K562 (cell line): ENCODE results near the gene PRM2. TPM values are rescaled to one million over a fixed set of nuclear protein-coding genes. Genes with fewer than 3 reads are reported as not detected.
A peak's percentile ranks its signal among the peaks of the same experiment; 100 is the strongest.

Source experiments
- BHLHE40 ChIP-seq: IDR thresholded peaks from 2 replicates; pipeline ENCODE4 v1.6.1; 2011; ENCODE audit warnings: low read length, improper control_type of control experiment
- CHD2 ChIP-seq: IDR thresholded peaks from 2 replicates; pipeline ENCODE4 v1.6.1; 2011; ENCODE audit warnings: low read depth, low read length
- EWSR1 ChIP-seq: fragments of 450-650 bp; IDR thresholded peaks from 2 replicates; pipeline ENCODE4 v1.6.1; 2018; ENCODE audit warnings: borderline replicate concordance, mild to moderate bottlenecking, low read depth, moderate library complexity; ENCODE audit not compliant: partially characterized antibody
- GABPB2 ChIP-seq: fragments of 250-450 bp; sonication (Bioruptor Pico); conservative IDR thresholded peaks from 2 replicates; pipeline ENCODE4 v1.5.1; 2021; ENCODE audit warnings: mild to moderate bottlenecking
- HDAC1 ChIP-seq, 2 experiments: fragments of 450-650 bp; IDR thresholded peaks; 2 replicates each; pipeline ENCODE4 v1.6.1; 2016 to 2017; ENCODE audit warnings: inconsistent platforms in 1 of 2, mild to moderate bottlenecking in 1 of 2, moderate library complexity in 1 of 2
- HDGF ChIP-seq: fragments of 450-650 bp; IDR thresholded peaks from 2 replicates; pipeline ENCODE4 v1.6.1; 2016
- MCM3 ChIP-seq: fragments of 450-650 bp; IDR thresholded peaks from 2 replicates; pipeline ENCODE4 v1.6.1; 2016
- MTA3 ChIP-seq: fragments of 450-650 bp; formaldehyde crosslinking; IDR thresholded peaks from 2 replicates; pipeline ENCODE4 v1.6.1; 2017; ENCODE audit warnings: mild to moderate bottlenecking, borderline replicate concordance
- NEUROD1 ChIP-seq: fragments of 150-350 bp; IDR thresholded peaks from 2 replicates; pipeline ENCODE4 v1.6.1; 2014; ENCODE audit warnings: borderline replicate concordance, low read length, low read depth; ENCODE audit not compliant: partially characterized antibody
- POLR2H ChIP-seq: IDR thresholded peaks from 2 replicates; pipeline ENCODE4 v1.6.1; 2016; ENCODE audit warnings: missing genetic modification characterization, low read depth, mild to moderate bottlenecking, control low read depth, missing compliant biosample characterization, moderate library complexity
- RNF2 ChIP-seq: sonication (generic); IDR thresholded peaks from 2 replicates; pipeline ENCODE4 v1.6.1; 2016
- SIX5 ChIP-seq, 2 experiments: IDR thresholded peaks; 2 replicates each; pipeline ENCODE4 v1.6.1; 2011; ENCODE audit warnings: low read length in 2 of 2, borderline replicate concordance in 1 of 2, low read depth in 1 of 2, mild to moderate bottlenecking in 1 of 2, moderate library complexity in 1 of 2; ENCODE audit not compliant: insufficient read depth in 1 of 2
- TAF15 ChIP-seq: fragments of 200-400 bp; formaldehyde crosslinking; IDR thresholded peaks from 2 replicates; pipeline ENCODE4 v1.6.1; 2017; ENCODE audit warnings: mild to moderate bottlenecking, low read depth, low read length, moderate library complexity
- TEAD1 ChIP-seq, 2 experiments: fragments of 450-650 bp in 1 of 2; sonication (generic) in 1 of 2; formaldehyde crosslinking; IDR thresholded peaks; 2 replicates each; pipeline versions ENCODE4 v1.4.0 to v1.8.0; 2020 to 2022; ENCODE audit warnings: mild to moderate bottlenecking in 2 of 2, missing genetic modification reagents in 1 of 2
- ZFP36 ChIP-seq: fragments of 150-350 bp; IDR thresholded peaks from 2 replicates; pipeline ENCODE4 v1.6.1; 2018; ENCODE audit warnings: low read length, low read depth; ENCODE audit not compliant: partially characterized antibody
- ZZZ3 ChIP-seq: fragments of 450-650 bp; IDR thresholded peaks from 2 replicates; pipeline ENCODE4 v1.6.1; 2016; ENCODE audit warnings: antibody characterized with exemption, mild to moderate bottlenecking, moderate library complexity
- polyA plus RNA-seq, 8 experiments: library from polyadenylated mRNA; depleted of rRNA in 4 of 8; stranded (reverse) in 5 of 8; unstranded in 3 of 8; fragments of >200 nt; fragmentation: Nextera tagmentation in 2 of 8; fragmentation: Illumina TruSeq in 1 of 8; extraction: Ambion mirVana in 2 of 8; extraction: Trizol in 1 of 8; gene quantifications; 2 replicates each; pipeline versions ENCODE4 v1.2.1 to v1.2.3, GENCODE V29; 2011 to 2014; ENCODE audit warnings: inconsistent platforms in 1 of 8, missing spikeins in 1 of 8
- total RNA-seq, 7 experiments: library from RNA; depleted of rRNA in 6 of 7; stranded (reverse); fragments of >200 nt in 6 of 7; fragmentation: Illumina TruSeq in 2 of 7; extraction: Trizol in 2 of 7; gene quantifications; 2 replicates each; pipeline versions ENCODE4 v1.2.1 to v1.2.3, GENCODE V29; 2011 to 2021; ENCODE audit warnings: low replicate concordance in 1 of 7
- TF ChIP-seq, protein P1 (sequence below): IDR thresholded peaks from 2 replicates; pipeline ENCODE4 v1.6.1; 2016; ENCODE audit warnings: missing genetic modification characterization, missing compliant biosample characterization
- TF ChIP-seq, protein P2 (sequence below): sonication (generic); formaldehyde crosslinking; IDR thresholded peaks from 2 replicates; pipeline ENCODE4 v1.8.0; 2022; ENCODE audit warnings: mild to moderate bottlenecking, missing genetic modification reagents
- TF ChIP-seq, protein P3 (sequence below): fragments of 450-650 bp; IDR thresholded peaks from 2 replicates; pipeline ENCODE4 v1.7.1; 2018; ENCODE audit warnings: mild to moderate bottlenecking, low read depth; ENCODE audit not compliant: partially characterized antibody
- TF ChIP-seq, protein P4 (sequence below), 2 experiments: fragments of 250-450 bp in 1 of 2; fragments of 450-650 bp in 1 of 2; sonication (Bioruptor Pico) in 1 of 2; IDR thresholded peaks; 2 replicates each; pipeline versions ENCODE4 v1.6.1 to v1.8.0; 2016 to 2021; ENCODE audit warnings: mild to moderate bottlenecking in 2 of 2, moderate library complexity in 2 of 2, missing compliant biosample characterization in 1 of 2, missing genetic modification characterization in 1 of 2

PRM2 gene
- total and polyA plus RNA-seq, 9 of the 15 experiments (the other 6 are each of a cell fraction or from before 2014, with no cell fraction given) = not detected

DNA sequence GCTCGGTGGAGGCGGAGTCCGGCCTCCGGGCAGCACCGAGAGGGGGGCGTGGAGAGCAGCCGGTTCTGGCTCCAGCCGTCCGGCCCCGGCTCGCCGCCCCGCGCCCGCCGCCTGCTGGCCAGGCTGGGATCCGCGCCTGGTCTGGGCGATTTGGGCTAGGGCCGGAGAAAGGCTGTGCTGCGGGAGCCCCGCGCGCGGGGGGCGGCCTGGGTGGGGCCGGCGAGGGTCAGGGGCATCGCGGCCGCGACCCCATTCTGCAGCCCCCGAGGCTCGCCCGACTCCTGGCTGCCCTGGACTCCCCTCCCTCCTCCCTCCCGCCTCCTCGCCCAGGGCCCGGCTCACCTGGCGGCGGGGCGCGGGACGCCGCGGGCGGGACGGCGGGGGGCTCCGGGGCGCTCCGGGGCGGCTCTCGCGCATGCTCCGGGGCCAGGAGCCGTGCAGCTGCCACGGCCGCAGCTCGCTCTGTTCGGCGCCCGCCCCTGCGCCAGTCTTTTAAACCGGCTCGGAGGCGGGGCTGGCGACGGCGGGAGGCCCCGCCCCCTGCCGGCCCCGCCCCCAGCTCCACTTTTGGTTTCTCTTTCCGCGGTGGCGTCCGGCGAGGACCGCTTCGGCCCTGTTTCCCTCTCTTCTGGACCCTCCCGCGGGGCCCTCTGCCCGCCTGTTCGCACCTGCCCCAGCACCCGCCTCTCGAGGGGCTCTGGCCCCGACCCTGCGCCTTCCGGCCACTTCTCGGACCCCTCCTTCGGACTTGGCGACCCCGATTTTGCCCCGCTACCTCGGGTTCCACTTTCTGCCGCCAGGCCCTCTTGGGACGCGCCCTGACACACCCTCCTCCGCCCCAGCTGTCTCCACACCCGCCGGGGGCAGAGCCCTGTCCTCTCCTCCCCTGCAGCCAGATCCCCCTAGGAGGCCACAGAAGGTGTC is 20.3 kb downstream of the PRM2 start, which contains the start of gene SOCS1 (continued):
- TF ChIP-seq MTA3 (peak; percentile 62), GABPB2 (CRISPR knock-in tag) (no peak), EWSR1 (no peak), BHLHE40 (no peak; the same call in 1 of the 2 replicates), NEUROD1 (no peak), CHD2 (no peak), MCM3 (no peak), TEAD1 (CRISPR knock-in tag; IDR thresholded peaks at IDR 0.05) (no peak), POLR2H (tag) (peak; percentile 98), ZZZ3 (no peak), TAF15 (no peak), ZFP36 (no peak), HDGF (no peak), SIX5 (IDR thresholded peaks at IDR 0.05; ENCODE audit: borderline replicate concordance in 1 of 2, insufficient read depth in 1 of 2, low read depth in 1 of 2, low read length in 2 of 2) (no peak), RNF2 (no peak), HDAC1 (IDR thresholded peaks at IDR 0.05) (peak in 1 of 2 experiments; percentile 98; a peak in 2 of 4 replicates)
- TF ChIP-seq, protein P1, sequence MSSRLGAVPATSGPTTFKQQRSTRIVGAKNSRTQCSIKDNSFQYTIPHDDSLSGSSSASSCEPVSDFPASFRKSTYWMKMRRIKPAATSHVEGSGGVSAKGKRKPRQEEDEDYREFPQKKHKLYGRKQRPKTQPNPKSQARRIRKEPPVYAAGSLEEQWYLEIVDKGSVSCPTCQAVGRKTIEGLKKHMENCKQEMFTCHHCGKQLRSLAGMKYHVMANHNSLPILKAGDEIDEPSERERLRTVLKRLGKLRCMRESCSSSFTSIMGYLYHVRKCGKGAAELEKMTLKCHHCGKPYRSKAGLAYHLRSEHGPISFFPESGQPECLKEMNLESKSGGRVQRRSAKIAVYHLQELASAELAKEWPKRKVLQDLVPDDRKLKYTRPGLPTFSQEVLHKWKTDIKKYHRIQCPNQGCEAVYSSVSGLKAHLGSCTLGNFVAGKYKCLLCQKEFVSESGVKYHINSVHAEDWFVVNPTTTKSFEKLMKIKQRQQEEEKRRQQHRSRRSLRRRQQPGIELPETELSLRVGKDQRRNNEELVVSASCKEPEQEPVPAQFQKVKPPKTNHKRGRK (tag) = no peak
- TF ChIP-seq, protein P2, sequence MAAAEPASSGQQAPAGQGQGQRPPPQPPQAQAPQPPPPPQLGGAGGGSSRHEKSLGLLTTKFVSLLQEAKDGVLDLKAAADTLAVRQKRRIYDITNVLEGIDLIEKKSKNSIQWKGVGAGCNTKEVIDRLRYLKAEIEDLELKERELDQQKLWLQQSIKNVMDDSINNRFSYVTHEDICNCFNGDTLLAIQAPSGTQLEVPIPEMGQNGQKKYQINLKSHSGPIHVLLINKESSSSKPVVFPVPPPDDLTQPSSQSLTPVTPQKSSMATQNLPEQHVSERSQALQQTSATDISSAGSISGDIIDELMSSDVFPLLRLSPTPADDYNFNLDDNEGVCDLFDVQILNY (CRISPR knock-in tag) = 0 out of 2 replicates have a peak, but pooled peaks have one; percentile 65
- TF ChIP-seq, protein P3, sequence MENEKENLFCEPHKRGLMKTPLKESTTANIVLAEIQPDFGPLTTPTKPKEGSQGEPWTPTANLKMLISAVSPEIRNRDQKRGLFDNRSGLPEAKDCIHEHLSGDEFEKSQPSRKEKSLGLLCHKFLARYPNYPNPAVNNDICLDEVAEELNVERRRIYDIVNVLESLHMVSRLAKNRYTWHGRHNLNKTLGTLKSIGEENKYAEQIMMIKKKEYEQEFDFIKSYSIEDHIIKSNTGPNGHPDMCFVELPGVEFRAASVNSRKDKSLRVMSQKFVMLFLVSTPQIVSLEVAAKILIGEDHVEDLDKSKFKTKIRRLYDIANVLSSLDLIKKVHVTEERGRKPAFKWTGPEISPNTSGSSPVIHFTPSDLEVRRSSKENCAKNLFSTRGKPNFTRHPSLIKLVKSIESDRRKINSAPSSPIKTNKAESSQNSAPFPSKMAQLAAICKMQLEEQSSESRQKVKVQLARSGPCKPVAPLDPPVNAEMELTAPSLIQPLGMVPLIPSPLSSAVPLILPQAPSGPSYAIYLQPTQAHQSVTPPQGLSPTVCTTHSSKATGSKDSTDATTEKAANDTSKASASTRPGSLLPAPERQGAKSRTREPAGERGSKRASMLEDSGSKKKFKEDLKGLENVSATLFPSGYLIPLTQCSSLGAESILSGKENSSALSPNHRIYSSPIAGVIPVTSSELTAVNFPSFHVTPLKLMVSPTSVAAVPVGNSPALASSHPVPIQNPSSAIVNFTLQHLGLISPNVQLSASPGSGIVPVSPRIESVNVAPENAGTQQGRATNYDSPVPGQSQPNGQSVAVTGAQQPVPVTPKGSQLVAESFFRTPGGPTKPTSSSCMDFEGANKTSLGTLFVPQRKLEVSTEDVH = no peak
- TF ChIP-seq, protein P4, sequence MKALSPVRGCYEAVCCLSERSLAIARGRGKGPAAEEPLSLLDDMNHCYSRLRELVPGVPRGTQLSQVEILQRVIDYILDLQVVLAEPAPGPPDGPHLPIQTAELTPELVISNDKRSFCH (CRISPR knock-in tag; IDR thresholded peaks at IDR 0.05) = no peak
- TF ChIP-seq, protein P4 (tag; IDR thresholded peaks at IDR 0.05) = peak; percentile 41; the same call in 1 of the 2 replicates
